GF-D8 (cell line): ENCODE measurements around the gene MAK.
A peak's percentile ranks its signal among the peaks of the same experiment; 100 is the strongest.
"Not testable (repeated sequence)": the region's sequence is repeated elsewhere in the genome, so short reads cannot be mapped to it uniquely, and the experiment has no call there.

Source experiments
- DNase-seq: peaks from one replicate; lab custom pipeline; 2025; lab: John Stamatoyannopoulos, UW

The MAK gene

DNA sequence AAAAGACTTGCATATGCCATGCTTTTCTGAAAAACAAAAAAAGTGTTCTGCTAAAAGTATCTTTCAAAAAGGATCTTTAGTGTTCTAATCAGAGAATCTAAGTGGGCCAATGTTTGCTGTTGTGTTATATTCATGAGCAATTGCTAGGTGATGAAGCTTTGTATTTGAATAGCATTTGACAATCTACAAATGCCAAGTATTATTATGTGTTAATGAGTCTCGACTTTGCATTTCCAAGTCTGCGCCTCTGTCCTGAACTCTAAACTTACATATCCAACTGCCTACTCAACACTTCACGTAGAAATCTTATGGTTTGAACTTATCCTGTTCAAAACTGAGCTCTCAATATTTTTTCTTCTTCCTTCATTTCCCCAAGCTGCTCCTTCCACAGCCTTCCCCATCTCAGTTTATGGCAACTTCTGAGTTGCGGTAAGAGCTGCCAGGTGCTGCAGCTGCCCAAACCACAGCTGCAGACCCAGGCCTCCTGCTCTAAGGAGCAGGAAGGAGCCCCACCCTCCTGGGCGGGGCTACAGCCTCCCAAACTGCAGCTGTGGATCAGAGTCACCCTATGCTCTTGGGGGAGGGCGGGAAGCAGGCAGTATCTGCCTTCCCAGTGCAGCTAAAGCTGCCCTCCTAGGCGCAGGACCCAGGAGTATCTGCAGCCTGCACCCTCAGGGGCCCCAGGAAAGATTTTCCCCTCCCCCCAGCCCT, 16.7 kb upstream of the MAK start:
- DNase-seq, result peak; percentile 39

DNA sequence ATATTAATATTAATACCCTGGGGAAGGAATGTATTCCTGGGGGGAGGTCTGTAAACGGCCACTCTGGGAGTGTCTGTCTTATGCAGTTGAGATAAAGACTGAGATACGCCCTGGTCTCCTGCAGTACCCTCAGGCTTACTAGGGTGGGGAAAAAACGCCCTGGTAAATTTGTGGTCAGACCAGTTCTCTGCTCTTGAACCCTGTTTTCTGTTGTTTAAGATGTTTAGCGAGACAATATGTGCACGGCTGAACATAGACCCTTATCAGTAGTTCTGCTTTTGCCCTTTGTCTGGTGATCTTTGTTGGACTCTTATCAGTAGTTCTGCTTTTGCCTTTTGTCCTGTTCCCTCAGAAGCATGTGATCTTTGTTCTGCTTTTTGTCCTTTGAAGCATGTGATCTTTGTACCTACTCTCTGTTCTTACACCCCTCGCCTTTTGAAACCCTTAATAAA, 15.5 kb upstream of the MAK start:
- peak; percentile 63 for DNase-seq

DNA sequence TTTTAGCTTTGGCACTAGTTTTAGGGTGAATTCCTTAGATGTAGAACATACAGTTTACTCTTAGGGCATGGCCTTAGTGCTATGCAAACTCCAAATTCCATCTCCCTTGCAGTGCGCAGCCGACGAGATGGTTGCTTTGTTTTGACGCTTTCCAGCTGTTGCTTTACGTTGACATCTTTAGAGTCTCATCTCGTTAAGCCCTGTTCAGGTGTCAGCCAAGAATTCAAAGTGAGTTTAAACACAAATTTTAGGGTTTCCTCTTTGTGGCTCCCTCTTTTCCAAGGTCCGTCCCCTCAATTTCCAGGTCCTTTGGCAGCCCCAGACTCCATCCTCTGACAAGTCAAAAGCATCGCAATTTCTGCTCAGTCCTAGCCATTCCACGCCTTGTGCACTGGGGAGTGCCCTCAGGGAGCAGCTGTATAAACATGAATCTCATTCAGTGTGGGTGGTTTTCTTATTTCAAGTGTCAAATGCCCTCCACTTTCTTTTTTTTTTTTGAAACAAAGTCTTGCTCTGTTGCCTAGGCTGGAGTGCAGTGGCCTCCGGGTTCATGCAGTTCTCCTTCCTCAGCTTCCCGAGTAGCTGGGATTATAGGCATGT, 14.1 kb upstream of the MAK start:
- DNase-seq, result no peak

DNA sequence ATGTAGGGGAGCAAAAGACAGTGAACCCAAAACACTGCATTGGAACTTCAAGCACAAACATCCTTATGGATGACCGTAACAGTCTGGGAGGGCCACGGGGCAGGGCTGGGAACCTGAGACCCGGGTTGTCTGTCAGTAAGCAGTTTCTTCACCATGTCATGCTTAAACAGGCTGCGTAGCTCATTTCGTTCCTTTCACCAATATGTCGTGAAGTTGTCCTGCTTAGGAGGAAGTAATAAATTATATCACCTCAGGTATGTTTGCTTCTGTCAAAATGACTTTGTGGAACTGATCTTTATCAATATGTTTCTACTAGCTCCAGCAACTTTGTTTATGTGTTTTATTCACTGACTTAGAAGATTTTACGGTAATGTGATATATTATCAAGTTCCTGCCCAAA, 12.4 kb upstream of the MAK start:
- no peak for DNase-seq

DNA sequence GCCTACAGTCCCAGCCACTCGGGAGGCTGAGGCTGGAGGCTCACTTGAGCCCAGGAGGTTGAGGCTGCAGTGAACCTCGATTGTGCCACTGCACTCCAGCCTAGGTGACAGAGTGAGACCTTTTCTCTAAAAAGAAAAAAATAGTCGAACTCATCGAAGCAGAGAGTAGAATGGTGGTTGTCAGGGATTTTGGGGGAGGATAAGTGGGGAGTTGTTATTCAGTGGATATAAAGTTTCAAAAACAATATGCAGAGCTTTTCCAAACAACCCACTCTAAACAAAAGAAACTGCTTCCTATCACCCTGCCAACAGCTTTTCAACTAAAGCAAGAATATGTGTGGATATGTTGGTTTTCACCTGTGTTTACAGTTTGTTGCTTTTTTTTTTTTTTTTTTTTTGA, 11.6 kb upstream of the MAK start:
- DNase-seq, result no peak

DNA sequence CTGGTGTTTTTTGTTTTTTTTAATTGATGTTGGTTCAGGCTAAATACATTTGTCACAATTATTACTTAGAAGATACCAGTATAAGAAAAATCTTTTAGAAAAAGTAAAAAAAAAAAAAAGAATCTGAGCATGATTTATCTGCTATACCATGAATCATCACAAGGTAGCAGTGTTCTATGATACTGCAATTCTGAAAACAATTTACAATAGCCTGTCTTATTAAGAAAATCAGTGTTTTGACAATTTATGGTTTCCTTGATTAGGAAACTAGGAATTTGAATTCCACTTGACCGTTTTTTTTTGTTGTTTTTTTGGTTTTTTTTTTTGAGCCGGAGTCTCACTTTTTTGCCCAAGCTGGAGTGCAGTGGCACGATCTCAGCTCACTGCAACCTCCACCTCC, 9.3 kb upstream of the MAK start:
- DNase-seq, result no peak

DNA sequence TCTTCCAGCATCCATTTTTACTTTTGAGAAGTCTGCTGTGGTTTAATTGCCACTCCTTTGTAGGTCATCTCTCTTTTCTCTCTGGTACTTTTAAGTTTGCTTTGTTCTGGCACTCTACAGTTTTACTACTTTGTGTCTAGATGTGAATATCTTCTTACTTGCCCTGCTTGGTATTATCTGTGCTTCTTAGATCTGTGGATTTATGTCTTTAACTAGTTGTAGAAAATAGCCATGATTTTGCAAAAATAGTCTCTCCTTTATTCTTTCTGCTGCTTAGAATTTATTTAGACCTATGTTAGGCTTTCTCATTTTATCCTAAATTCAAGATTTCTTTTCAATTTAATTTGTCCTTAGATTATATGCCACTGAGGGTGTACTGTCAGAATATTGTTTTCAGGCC, 5.2 kb upstream of the MAK start:
- DNase-seq, result no peak

DNA sequence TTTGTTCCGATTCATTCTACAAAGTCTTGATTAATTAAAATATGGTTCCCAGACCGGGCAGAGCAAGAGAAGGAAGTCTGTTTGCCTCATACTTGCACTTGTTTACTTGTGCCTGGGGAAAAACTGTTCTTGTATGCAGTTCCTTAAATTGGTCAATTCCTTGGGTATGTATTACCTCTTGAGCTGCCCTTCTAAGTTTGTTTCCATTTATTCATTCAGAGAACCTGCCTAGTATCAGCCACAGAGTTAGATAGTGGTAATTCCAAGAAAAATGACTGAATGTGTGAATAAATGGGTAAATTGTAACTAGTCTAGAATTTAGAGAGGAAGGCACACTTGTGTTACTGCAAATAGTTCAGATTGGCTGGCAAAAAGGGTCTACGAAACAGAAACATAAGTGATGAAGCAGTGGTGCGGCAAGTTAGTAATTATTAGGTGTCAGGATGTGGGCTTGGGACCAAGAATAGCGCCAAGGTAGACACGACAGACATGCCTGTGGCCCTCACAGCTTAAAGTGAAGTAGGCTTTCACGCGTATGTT, 525 bp upstream of the MAK start:
- no peak for DNase-seq

DNA sequence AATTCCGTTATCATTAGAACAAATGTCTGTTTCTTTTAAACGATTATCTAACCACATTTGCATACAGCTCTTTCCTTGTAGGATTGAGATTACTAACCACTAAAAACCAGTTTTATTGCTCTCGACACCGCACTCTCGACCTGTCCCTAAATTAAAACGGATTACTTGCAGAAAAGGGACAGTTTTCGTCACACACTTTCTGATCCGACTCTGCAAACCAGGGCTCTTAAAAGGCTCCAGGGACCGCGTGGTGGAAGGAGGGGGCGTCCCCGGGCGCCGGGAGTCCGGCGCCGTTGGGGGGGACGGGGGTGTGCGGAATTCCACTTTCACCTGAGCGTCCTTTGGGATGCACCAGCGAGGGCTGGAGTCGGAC, 731 bp downstream of the MAK start:
- no peak for DNase-seq

DNA sequence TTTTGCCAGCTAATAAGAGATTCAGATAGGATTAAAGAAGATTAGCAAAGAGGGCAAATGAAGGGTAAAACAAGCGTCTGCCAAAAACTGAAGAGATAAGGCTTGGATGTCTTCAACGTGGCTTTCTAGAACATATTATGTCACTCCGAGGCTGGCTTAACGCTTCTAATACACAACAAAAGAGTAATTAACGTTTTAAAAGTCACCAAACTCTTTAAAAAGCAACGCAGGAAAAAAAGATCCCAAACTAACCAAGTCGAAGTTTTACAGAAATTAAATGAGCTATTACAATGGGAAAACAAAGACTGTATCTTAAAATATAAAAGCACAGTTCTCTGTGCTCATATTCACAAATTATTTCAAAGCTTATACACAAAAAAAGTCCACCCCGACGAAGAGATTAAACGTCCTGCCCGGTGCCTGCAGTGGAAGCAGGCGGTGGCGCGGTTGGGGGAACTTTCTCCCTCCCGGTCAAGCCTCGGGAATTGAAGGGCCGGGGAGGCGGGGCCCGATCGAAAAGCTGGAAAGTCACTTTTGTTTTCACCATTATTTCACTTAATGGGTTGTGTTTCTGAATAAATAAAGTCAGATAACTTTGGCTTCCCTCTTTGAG, 1.2 kb downstream of the MAK start:
- DNase-seq, result no peak

DNA sequence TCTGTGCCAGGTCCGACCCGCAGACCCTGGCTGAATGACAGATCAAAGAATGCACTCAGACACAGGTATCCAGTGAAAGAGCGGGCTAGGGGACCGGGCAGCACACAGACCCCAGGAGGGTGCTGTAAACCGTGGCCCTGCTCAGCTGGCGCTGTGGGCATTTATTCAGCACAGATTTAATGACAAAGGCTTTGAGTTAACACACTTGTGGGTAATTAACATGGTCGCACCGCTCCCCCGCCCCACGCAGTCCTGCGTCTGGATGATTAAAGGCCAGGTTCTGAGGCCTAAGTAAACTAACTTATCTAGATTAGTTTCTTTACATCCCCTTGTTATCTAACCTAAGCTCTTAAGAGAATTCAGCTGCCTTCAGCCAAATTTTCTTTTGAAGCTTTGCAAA, 3.5 kb downstream of the MAK start:
- DNase-seq, result no peak

DNA sequence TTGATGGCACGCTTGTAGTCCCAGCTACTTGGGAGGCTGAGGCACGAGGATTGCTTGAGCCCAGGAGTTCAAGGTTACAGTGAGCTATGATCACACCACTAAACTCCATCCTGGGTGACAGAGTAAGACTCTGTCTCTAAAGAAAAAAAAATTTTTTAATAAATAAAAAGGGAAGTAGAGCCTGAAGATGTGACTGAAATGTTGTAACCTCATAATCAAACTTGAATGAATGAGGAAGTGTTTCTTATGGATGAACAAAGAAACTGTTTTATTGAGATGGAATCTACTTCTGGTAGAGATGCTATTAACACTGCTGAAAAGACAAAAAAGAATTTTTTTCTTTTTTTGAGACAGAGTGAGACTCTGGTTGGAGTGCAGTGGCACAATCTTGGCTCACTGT, 6.7 kb downstream of the MAK start:
- peak; percentile 16 for DNase-seq

DNA sequence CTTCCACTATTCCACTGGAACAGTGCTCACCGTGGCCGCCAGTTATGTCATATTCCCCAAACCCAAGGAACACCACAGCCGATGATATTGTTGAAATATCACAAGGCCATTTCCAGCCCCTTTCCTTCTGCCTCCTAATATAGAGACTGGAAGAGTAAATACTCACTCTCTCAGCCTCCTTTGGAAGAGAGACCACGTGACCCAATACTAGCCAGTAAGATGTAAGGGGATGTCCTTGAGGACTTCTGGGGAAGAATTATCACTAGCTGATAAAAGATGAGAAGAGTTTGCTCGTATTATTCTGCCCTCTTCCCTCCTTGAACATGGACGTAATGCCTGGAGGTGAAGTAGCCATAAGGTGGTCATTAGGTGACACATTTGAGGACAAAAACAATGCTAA, 13.5 kb downstream of the MAK start:
- no peak for DNase-seq

DNA sequence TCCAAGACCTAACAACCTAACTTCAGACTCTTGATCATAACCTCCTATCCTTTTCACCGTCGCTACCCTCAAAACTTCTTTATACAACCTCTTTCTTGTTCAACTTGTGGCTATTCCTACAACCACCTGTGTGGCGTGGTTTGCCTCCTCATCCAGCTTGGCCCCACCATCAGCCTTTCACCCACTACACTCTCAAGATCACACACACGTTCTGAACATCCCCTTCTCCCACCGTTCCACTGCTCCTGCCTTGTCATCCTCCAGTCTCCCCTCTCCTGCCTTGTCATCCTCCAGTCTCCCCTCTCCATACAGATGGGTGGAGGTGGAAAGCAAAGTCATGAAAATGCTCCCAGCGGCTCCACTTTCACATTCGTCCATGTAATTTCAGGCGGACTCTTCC, 14.0 kb downstream of the MAK start:
- no peak for DNase-seq

DNA sequence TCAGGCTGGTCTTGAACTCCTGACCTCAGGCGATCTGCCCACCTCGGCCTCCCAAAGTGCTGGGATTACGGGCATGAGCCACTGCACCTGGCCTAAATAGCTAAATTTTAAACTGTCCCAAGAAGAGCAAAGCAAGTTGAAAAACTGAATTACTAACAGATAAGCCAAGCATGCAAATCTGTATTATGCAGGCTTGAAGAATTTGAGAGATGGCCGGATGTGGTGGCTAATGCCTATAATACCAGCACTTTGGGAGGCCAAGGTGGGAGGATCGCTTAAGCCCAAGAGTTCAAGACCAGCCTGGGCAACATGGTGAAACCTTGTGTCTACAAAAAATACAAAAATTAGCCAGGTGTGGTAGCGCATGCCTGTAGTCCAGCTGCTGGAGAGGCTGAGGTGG, 24.2 kb downstream of the MAK start:
- not testable (repeated sequence) for DNase-seq

DNA sequence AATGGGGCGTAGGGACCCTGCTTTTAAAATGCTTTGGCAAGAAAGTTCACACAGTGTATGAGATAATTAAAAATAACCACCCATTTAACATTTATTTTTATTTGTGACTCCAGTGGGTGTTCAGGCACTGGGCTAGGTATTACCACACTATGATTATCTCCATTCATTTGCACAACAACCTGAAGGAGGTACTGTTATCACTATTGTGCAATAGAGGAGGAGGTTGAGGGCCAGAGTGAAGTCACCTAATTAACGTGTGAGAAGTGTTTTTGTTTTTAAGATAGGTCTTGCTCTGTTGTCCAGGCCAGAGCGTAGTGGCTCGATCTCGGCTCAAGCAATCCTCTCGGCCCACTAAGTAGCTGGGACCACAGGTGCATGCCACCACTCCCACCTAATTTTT, 29.2 kb downstream of the MAK start:
- DNase-seq, result no peak

DNA sequence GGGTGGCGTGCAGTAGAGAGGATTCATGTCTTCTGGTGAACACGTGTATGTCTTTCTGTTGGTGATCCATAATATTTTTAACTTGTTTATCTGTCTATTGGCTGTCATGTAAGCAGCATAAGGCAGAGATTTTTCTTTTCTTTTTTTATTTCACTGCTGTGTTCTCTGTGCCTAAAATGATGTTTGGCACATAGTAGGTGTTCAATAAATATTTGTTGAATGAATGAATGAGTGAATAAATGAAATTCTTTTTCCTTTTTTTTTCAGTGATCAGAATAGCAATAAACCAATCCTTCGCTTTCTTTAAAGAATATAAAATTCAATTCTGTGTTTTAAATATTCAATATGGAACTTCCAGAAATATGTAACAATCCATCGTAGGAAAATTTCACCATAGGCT, 30.0 kb downstream of the MAK start:
- DNase-seq, result no peak

DNA sequence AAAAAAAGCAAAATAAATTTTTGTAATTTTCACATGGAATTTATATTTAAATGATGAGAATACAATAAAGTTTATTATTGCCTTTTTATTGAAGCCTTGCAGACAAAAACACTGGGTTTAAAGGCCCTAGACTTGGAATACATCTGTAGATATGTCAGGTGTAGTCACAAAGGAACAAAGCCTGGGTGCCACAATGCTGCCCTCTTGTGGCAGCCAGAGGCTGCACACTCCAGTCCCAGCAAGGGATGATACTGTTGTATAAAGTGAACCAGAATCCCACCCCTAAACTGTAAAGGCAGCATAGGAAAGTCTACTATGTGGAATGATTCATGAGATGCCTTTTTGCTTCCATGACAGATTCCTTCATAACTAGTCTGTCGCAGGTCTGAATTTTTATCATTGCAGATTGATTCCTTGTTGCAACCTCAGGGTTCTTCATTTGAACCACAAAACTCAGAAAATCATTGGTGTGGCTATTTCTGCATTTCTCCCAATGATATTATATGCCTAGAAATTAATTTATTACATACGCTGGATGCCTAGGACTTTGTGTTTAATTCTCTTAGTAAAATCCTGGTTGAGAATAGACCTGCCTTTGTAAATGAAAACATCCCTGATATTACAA, 37.0 kb downstream of the MAK start:
- DNase-seq, result peak; percentile 12

DNA sequence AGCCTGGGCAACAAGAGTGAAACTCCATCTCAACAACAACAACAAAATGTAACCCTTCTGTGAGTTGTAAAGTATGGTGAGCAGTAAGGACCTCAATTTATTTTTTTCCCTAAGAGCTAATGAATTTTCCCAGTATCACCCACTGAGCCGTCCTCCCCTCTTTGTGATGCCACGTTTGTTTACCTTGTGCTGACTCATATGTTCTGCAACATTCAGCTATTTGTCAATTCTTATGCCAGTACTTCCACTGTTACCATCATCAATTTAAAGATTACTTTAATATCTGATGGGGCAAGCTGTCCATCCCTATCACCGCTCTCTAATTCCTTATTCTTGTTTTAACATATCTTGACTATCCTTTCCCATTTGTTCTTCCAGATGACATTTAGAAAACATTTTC, 37.5 kb downstream of the MAK start:
- DNase-seq, result no peak

DNA sequence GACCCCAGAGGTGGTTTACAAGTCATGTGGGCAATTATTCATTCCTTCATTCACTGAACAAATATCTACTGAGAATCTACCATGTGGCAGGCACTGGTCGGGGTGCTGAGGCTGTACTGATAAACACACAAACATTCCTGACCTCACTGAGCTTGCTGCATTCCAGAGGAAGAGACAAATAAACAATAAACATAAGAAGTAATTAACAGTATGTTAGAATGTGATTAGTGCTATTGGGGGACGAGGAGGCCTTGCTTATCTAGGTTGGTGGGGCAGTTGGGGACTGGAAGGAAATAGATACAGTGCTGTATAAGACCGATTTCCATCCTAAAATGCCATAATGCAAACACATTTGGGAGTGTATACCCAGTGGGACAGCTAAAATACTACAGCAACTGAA, 44.1 kb downstream of the MAK start:
- DNase-seq, result no peak

DNA sequence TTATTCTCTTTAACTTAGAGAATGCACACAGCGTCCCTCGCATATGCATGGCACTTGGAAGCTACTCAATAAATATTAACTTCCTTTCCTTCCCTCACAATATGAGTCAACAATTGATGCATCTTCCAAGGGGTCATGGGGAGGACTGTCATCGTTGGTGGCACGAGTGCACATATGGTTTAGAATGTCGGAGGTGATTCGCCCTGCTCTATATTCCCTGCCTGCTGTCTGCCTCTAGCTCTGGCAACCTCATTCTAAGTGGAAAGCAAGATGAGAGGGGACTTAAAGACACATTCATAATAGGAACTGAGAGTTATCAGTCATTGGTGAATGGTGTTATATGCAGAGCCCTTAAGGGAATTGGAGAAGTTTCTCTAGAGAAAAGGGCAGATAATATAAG, 44.6 kb downstream of the MAK start:
- DNase-seq, result no peak

DNA sequence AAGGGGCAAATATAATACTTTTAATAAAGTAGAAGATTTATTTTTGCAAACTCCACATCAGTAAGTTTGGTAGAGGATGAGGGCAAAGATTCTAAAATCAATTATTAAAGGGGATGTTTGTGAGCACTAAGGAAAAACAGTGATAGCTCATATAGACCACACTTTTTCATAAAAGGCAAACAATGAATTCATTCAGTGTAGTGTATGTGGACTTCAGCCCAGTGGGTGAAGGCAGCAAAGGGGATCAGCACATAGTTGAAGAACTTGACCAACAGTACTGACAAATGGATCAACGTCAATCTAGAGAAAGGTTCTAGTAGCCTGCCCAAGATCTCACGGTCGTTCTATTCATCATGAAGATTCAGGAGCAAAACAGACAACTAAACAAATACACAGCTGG, 45.3 kb downstream of the MAK start:
- DNase-seq, result no peak

DNA sequence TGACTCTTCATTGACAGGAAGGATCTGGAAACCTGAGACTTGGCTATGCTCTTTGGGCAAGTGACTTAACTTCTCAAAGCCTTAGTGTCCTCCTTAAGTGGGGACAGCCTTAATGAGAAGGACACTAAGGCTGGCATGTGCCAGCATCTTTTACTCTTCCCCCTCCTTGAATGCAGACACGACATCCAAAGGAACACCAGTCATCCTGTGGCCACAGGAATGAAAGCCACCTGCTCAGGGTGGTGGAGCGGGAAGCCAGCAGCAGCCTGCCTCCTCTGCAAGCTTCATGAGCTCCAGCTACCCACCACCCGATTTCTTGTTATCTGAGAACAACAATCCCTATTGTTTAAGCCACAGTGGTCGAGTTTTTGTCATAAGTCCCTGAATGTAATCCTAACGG, 46.2 kb downstream of the MAK start:
- no peak for DNase-seq
